Mucosa of descending colon (tissue), 3 donors: ENCODE measurements around the gene SPIRE2. TPM values are rescaled to one million over a fixed set of nuclear protein-coding genes. Genes with fewer than 3 reads are reported as not detected.

Source experiments
- ATAC-seq: fragments of 200-7000 bp; cut with Tn5 transposase; one replicate; pipeline ENCODE4 v1.9.1; 2020; ENCODE audit warnings: mild to moderate bottlenecking, moderate library complexity
- DNase-seq, 3 donors: peaks; one replicate each; pipeline ENCODE4 v3.0.0-alpha.2; 2020
- H3K36me3 ChIP-seq: fragments of 200-600 bp; one replicate; pipeline ENCODE4 v1.8.0; 2021; ENCODE audit warnings: low read depth, mild to moderate bottlenecking
- H3K4me1 ChIP-seq: fragments of 200-600 bp; one replicate; pipeline ENCODE4 v1.8.0; 2021; ENCODE audit warnings: low read depth, mild to moderate bottlenecking
- H3K4me3 ChIP-seq: fragments of 200-600 bp; one replicate; pipeline ENCODE4 v1.8.0; 2021; ENCODE audit warnings: mild to moderate bottlenecking
- H3K9me3 ChIP-seq: fragments of 200-600 bp; one replicate; pipeline ENCODE4 v1.8.0; 2021; ENCODE audit warnings: mild to moderate bottlenecking
- CTCF ChIP-seq: fragments of 200-600 bp; IDR thresholded peaks from one replicate; pipeline ENCODE4 v1.8.0; 2022; ENCODE audit warnings: antibody characterized with exemption, mild to moderate bottlenecking
- intact Hi-C, 2 donors: fragments of 100-400 bp; cut with DNase I in 1 of 2; cut with micrococcal nuclease in 1 of 2; formaldehyde crosslinking; loops; one replicate each; pipeline versions ENCODE4 v1.11.0 to v1.11.1; 2022; cut with DNase I, micrococcal nuclease
- total RNA-seq, 3 donors: library from RNA; stranded (reverse); fragmentation: NEBNext Ultra II Directional in 2 of 3; extraction: Animal tissue kit (Norgen Biotek cat#: 25700) in 2 of 3; gene quantifications; one replicate each; pipeline versions ENCODE4 v1.2.1 to v1.2.4, GENCODE V29; 2021 to 2023
- donor health status: DM: no; HTN: no; CAD: no; lungs with moderate emphysema.
- donor health status: DM: no; HTN: no; CAD: no.
- donor health status: DM: no; HTN: yes; CAD: no.

Gene SPIRE2
- total RNA-seq, 3 donors from 2014 or later = 52.5 to 118 (median 84.2) TPM

- ATAC-seq (no peak), DNase-seq (no peak)
- intact Hi-C loops = no loop called here
- no peaks in the 10 kb centered on the region for H3K36me3 ChIP-seq
- no peaks in the 10 kb centered on the region for H3K4me1 ChIP-seq
- no peaks in the 10 kb centered on the region for H3K9me3 ChIP-seq
- H3K4me3 ChIP-seq = no peak overlapping the region
- TF ChIP-seq CTCF = no peak
Observed at GRCh38 chr16:89880477-89881367, 52.4 kb downstream of the SPIRE2 start.

- TF ChIP-seq CTCF = no peak
- no peak overlapping the region for H3K4me3 ChIP-seq
- intact Hi-C loops = no loop called here
- ATAC-seq = no peak
- no peaks in the 10 kb centered on the region for H3K36me3 ChIP-seq
- H3K9me3 ChIP-seq = no peaks in the 10 kb centered on the region
- no peaks in the 10 kb centered on the region for H3K4me1 ChIP-seq
- DNase-seq = no peak
Observed at GRCh38 chr16:89881368-89881730, 53.1 kb downstream of the SPIRE2 start.

- H3K4me3 ChIP-seq = no peak overlapping the region
- no peaks in the 10 kb centered on the region for H3K4me1 ChIP-seq
- no peaks in the 10 kb centered on the region for H3K9me3 ChIP-seq
- ATAC-seq = no peak
- DNase-seq = no peak
- TF ChIP-seq CTCF = no peak
- intact Hi-C loops = no loop called here
- peaks cover 3% of the 10 kb centered on the region for H3K36me3 ChIP-seq
Observed at GRCh38 chr16:89883346-89884040, 55.2 kb downstream of the SPIRE2 start.

GRCh38 chr16:89884041-89884421 is 55.8 kb downstream of the SPIRE2 start:
- Histone ChIP-seq H3K9me3 (no peaks in the 10 kb centered on the region), H3K4me3 (no peak overlapping the region), H3K36me3 (peaks cover 3% of the 10 kb centered on the region), H3K4me1 (no peaks in the 10 kb centered on the region)
- no peak for ATAC-seq
- no peak for DNase-seq
- TF ChIP-seq CTCF = no peak
- intact Hi-C loops = no loop called here

GRCh38 chr16:89887243-89887642 is 59.0 kb downstream of the SPIRE2 start:
- ATAC-seq (no peak), DNase-seq (no peak)
- intact Hi-C loops = no loop called here
- Histone ChIP-seq H3K9me3 (no peaks in the 10 kb centered on the region), H3K4me3 (no peak overlapping the region), H3K4me1 (no peaks in the 10 kb centered on the region), H3K36me3 (peaks cover 3% of the 10 kb centered on the region)
- no peak for TF ChIP-seq CTCF
